HepG2 (cell line): ENCODE measurements around the gene ARL6. TPM values are rescaled to one million over a fixed set of nuclear protein-coding genes. Genes with fewer than 3 reads are reported as not detected.
A peak's percentile ranks its signal among the peaks of the same experiment; 100 is the strongest.

Source experiments
- BCL6 ChIP-seq: IDR thresholded peaks from 2 replicates; pipeline ENCODE4 v1.6.1; 2016; ENCODE audit warnings: missing genetic modification reagents, missing compliant biosample characterization
- EEA1 ChIP-seq: sonication (generic); formaldehyde crosslinking; IDR thresholded peaks from 2 replicates; pipeline ENCODE4 v1.5.1; 2020; ENCODE audit warnings: mild to moderate bottlenecking, missing genetic modification reagents, borderline replicate concordance
- EZH2 ChIP-seq: conservative IDR thresholded peaks from 2 replicates; pipeline ENCODE4 v1.6.1; 2012; ENCODE audit warnings: mild to moderate bottlenecking, low read depth, low read length, moderate library complexity
- HNF4A ChIP-seq: sonication (generic); formaldehyde crosslinking; IDR thresholded peaks from 2 replicates; pipeline ENCODE4 v1.4.0; 2020; ENCODE audit warnings: missing genetic modification reagents
- IRX3 ChIP-seq: sonication (generic); formaldehyde crosslinking; IDR thresholded peaks from 2 replicates; pipeline ENCODE4 v1.8.1; 2023; ENCODE audit warnings: mild to moderate bottlenecking, low read depth, missing genetic modification reagents, borderline replicate concordance
- MEIS2 ChIP-seq: sonication (generic); formaldehyde crosslinking; IDR thresholded peaks from 2 replicates; pipeline ENCODE4 v1.9.0; 2021; ENCODE audit warnings: mild to moderate bottlenecking, missing genetic modification reagents
- NAIF1 ChIP-seq: sonication (generic); formaldehyde crosslinking; IDR thresholded peaks from 2 replicates; pipeline ENCODE4 v1.5.0; 2020; ENCODE audit warnings: mild to moderate bottlenecking, missing genetic modification reagents, borderline replicate concordance
- NFKB2 ChIP-seq: sonication (generic); formaldehyde crosslinking; IDR thresholded peaks from 2 replicates; pipeline ENCODE4 v1.4.0; 2020; ENCODE audit warnings: missing genetic modification reagents, borderline replicate concordance
- PAF1 ChIP-seq: IDR thresholded peaks from 2 replicates; pipeline ENCODE4 v1.6.1; 2016; ENCODE audit warnings: missing genetic modification reagents, missing compliant biosample characterization
- POLR2G ChIP-seq: fragments of 200-400 bp; formaldehyde crosslinking; IDR thresholded peaks from 2 replicates; pipeline ENCODE4 v1.6.1; 2018; ENCODE audit warnings: mild to moderate bottlenecking, low read depth, low read length, moderate library complexity
- RFXAP ChIP-seq: sonication (generic); formaldehyde crosslinking; IDR thresholded peaks from 2 replicates; pipeline ENCODE4 v1.4.0; 2020; ENCODE audit warnings: missing genetic modification reagents, borderline replicate concordance
- TGIF2 ChIP-seq: IDR thresholded peaks from 2 replicates; pipeline ENCODE4 v1.6.1; 2016; ENCODE audit warnings: control low read depth, missing compliant biosample characterization
- ZBTB3 ChIP-seq: sonication (generic); formaldehyde crosslinking; IDR thresholded peaks from 2 replicates; pipeline ENCODE4 v1.4.0; 2020; ENCODE audit warnings: low read depth, mild to moderate bottlenecking, moderate library complexity, missing genetic modification reagents, borderline replicate concordance
- ZFP82 ChIP-seq: sonication (generic); formaldehyde crosslinking; IDR thresholded peaks from 2 replicates; pipeline ENCODE4 v1.5.1; 2020; ENCODE audit warnings: mild to moderate bottlenecking, missing genetic modification reagents, borderline replicate concordance
- ZKSCAN1 ChIP-seq: fragments of 150-350 bp; IDR thresholded peaks from 2 replicates; pipeline ENCODE4 v1.6.1; 2014; ENCODE audit warnings: low read length
- ZNF737 ChIP-seq: sonication (generic); formaldehyde crosslinking; IDR thresholded peaks from 2 replicates; pipeline ENCODE4 v1.5.0; 2020; ENCODE audit warnings: missing genetic modification reagents, mild to moderate bottlenecking, borderline replicate concordance
- ZNF850 ChIP-seq: sonication (generic); formaldehyde crosslinking; conservative IDR thresholded peaks from 2 replicates; pipeline ENCODE4 v1.9.0; 2021; ENCODE audit warnings: mild to moderate bottlenecking, missing genetic modification reagents
- polyA plus RNA-seq, 8 experiments: library from polyadenylated mRNA; depleted of rRNA in 3 of 8; stranded (reverse) in 7 of 8; unstranded in 1 of 8; fragments of >200 nt; fragmentation: Illumina TruSeq in 4 of 8; extraction: Trizol in 4 of 8; gene quantifications; 2 replicates each; pipeline versions ENCODE4 v1.2.1 to v1.2.3, GENCODE V29; 2011 to 2016; ENCODE audit warnings: low read depth in 4 of 8, missing spikeins in 1 of 8, mixed read lengths in 1 of 8; ENCODE audit not compliant: insufficient read depth in 1 of 8
- total RNA-seq, 5 experiments: library from RNA; depleted of rRNA; stranded (reverse); fragments of >200 nt; fragmentation: Illumina TruSeq; extraction: Trizol; gene quantifications; 2 replicates each; pipeline ENCODE4 v1.2.3, GENCODE V29; 2016; ENCODE audit warnings: low read depth in 1 of 5
- TF ChIP-seq, protein P1 (sequence below): sonication (generic); formaldehyde crosslinking; IDR thresholded peaks from 2 replicates; pipeline ENCODE4 v1.8.0; 2022; ENCODE audit warnings: mild to moderate bottlenecking, missing genetic modification reagents, moderate library complexity
- TF ChIP-seq, protein P2 (sequence below): sonication (generic); formaldehyde crosslinking; IDR thresholded peaks from 2 replicates; pipeline ENCODE4 v1.4.0; 2020; ENCODE audit warnings: missing genetic modification reagents
- TF ChIP-seq, protein P3 (sequence below): IDR thresholded peaks from 2 replicates; pipeline ENCODE4 v1.6.1; 2018; ENCODE audit warnings: missing genetic modification reagents
- TF ChIP-seq, protein P4 (sequence below): sonication (generic); formaldehyde crosslinking; IDR thresholded peaks from 2 replicates; pipeline ENCODE4 v1.4.0; 2020; ENCODE audit warnings: missing genetic modification reagents
- TF ChIP-seq, protein P5 (sequence below): IDR thresholded peaks from 2 replicates; pipeline ENCODE4 v1.6.1; 2016

The ARL6 gene
- total and polyA plus RNA-seq, 2 of the 13 experiments (the other 11 are each of a cell fraction or from before 2014, with no cell fraction given), result 1.3 to 3.7 TPM

DNA sequence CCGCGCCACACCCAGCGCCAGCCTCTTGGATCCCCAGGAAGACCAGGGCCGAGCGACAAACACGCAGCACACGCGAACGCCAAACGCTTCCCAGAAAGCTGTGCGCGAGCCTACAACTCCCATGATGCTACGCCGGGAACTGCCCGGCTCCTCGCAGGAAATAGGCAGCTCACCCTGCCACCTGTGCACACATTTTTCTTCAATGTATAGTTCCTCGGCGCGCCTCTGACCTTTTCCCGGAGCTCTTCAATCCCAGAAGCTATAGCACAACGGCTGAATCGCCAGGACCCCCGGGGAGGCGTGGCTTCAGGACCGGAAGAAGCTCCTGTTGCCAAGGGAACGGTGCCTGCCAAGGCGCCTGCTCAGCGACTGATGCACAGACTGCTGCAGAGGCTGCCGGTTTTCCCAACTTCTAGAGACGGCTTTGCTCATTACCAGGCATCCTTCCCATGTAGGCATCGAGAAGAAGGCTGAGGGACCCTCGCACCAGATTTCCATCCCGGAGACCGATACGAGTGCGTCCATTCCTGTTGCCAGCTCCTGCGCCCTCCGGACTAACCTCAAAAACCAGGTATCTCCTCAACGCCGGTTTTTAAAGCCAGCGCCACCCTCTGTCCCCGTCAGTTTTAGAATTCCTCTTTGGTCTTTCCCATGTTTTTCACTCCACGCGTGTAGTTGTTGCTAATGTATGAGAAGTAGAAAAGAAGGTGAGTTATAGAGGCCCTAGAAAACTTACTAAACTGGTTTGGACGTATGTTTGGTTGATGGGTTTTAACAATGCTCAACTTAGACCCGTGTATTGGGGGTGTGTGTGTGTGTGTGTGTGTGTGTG, at the start of gene ARL6 (continued):
- TF ChIP-seq PAF1 (CRISPR knock-in tag) (no peak), NFKB2 (CRISPR knock-in tag) (peak; percentile 78; the same call in 1 of the 2 replicates), ZBTB3 (CRISPR knock-in tag) (no peak), ZNF850 (CRISPR knock-in tag) (no peak), RFXAP (peak; percentile 61; the same call in 1 of the 2 replicates), HNF4A (CRISPR knock-in tag) (no peak), ZFP82 (CRISPR knock-in tag) (peak; percentile 88; the same call in 1 of the 2 replicates), ZKSCAN1 (no peak), ZNF737 (CRISPR knock-in tag) (peak; percentile 88; the same call in 1 of the 2 replicates), MEIS2 (CRISPR knock-in tag) (0 out of 2 replicates have a peak, but pooled peaks have one; percentile 62), EEA1 (CRISPR knock-in tag) (no peak), TGIF2 (CRISPR knock-in tag) (no peak), BCL6 (CRISPR knock-in tag) (0 out of 2 replicates have a peak, but pooled peaks have one; percentile 6), POLR2G (peak; percentile 81), NAIF1 (CRISPR knock-in tag) (no peak), EZH2 (no peak), IRX3 (CRISPR knock-in tag) (no peak)
- TF ChIP-seq, protein P1, sequence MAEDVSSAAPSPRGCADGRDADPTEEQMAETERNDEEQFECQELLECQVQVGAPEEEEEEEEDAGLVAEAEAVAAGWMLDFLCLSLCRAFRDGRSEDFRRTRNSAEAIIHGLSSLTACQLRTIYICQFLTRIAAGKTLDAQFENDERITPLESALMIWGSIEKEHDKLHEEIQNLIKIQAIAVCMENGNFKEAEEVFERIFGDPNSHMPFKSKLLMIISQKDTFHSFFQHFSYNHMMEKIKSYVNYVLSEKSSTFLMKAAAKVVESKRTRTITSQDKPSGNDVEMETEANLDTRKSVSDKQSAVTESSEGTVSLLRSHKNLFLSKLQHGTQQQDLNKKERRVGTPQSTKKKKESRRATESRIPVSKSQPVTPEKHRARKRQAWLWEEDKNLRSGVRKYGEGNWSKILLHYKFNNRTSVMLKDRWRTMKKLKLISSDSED, result no peak
- TF ChIP-seq, protein P2, sequence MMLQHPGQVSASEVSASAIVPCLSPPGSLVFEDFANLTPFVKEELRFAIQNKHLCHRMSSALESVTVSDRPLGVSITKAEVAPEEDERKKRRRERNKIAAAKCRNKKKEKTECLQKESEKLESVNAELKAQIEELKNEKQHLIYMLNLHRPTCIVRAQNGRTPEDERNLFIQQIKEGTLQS (CRISPR knock-in tag), result no peak
- TF ChIP-seq, protein P3, sequence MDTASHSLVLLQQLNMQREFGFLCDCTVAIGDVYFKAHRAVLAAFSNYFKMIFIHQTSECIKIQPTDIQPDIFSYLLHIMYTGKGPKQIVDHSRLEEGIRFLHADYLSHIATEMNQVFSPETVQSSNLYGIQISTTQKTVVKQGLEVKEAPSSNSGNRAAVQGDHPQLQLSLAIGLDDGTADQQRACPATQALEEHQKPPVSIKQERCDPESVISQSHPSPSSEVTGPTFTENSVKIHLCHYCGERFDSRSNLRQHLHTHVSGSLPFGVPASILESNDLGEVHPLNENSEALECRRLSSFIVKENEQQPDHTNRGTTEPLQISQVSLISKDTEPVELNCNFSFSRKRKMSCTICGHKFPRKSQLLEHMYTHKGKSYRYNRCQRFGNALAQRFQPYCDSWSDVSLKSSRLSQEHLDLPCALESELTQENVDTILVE (CRISPR knock-in tag), result no peak
- TF ChIP-seq, protein P4, sequence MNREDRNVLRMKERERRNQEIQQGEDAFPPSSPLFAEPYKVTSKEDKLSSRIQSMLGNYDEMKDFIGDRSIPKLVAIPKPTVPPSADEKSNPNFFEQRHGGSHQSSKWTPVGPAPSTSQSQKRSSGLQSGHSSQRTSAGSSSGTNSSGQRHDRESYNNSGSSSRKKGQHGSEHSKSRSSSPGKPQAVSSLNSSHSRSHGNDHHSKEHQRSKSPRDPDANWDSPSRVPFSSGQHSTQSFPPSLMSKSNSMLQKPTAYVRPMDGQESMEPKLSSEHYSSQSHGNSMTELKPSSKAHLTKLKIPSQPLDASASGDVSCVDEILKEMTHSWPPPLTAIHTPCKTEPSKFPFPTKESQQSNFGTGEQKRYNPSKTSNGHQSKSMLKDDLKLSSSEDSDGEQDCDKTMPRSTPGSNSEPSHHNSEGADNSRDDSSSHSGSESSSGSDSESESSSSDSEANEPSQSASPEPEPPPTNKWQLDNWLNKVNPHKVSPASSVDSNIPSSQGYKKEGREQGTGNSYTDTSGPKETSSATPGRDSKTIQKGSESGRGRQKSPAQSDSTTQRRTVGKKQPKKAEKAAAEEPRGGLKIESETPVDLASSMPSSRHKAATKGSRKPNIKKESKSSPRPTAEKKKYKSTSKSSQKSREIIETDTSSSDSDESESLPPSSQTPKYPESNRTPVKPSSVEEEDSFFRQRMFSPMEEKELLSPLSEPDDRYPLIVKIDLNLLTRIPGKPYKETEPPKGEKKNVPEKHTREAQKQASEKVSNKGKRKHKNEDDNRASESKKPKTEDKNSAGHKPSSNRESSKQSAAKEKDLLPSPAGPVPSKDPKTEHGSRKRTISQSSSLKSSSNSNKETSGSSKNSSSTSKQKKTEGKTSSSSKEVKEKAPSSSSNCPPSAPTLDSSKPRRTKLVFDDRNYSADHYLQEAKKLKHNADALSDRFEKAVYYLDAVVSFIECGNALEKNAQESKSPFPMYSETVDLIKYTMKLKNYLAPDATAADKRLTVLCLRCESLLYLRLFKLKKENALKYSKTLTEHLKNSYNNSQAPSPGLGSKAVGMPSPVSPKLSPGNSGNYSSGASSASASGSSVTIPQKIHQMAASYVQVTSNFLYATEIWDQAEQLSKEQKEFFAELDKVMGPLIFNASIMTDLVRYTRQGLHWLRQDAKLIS (CRISPR knock-in tag), result no peak
- TF ChIP-seq, protein P5, sequence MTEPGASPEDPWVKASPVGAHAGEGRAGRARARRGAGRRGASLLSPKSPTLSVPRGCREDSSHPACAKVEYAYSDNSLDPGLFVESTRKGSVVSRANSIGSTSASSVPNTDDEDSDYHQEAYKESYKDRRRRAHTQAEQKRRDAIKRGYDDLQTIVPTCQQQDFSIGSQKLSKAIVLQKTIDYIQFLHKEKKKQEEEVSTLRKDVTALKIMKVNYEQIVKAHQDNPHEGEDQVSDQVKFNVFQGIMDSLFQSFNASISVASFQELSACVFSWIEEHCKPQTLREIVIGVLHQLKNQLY (CRISPR knock-in tag), result no peak; the same call in 1 of the 2 replicates
